ENCODE measurements around the gene MYH13.

MYH13 gene

GRCh38 chr17:10372906-10373305, at the start of gene MYH13:
MYH13 (minus strand) TSS chr17:10373006; CDS start chr17:10364530, 8,476 bp downstream.
- DNase-seq (ENCODE audit: low read depth in 2 of 2): no peak

GRCh38 chr17:10421900-10422542, 49.2 kb upstream of the MYH13 start, which contains the start of gene MYH8:
MYH8 (minus strand) TSS chr17:10421950; CDS start chr17:10420227, 1,723 bp downstream.
- DNase-seq (ENCODE audit: low read depth in 2 of 2): no peak

GRCh38 chr17:10421211-10421610, 48.4 kb upstream of the MYH13 start:
- DNase-seq (ENCODE audit: low read depth in 2 of 2): no peak

- DNase-seq (ENCODE audit: low read depth in 2 of 2): no peak
Observed at GRCh38 chr17:10420811-10421210, 48.0 kb upstream of the MYH13 start.

- no peak for DNase-seq (ENCODE audit: low read depth in 2 of 2)
Observed at GRCh38 chr17:10417431-10417830, 44.6 kb upstream of the MYH13 start.

- no peak for DNase-seq (ENCODE audit: low read depth in 2 of 2)
Observed at GRCh38 chr17:10415161-10415560, 42.4 kb upstream of the MYH13 start.

GRCh38 chr17:10403589-10403988, 30.8 kb upstream of the MYH13 start:
- DNase-seq (ENCODE audit: low read depth in 2 of 2): no peak

GRCh38 chr17:10398352-10398751, 25.5 kb upstream of the MYH13 start:
- no peak for DNase-seq (ENCODE audit: low read depth in 2 of 2)

- no peak for DNase-seq (ENCODE audit: low read depth in 2 of 2)
Observed at GRCh38 chr17:10396524-10397163, 23.8 kb upstream of the MYH13 start.

GRCh38 chr17:10394201-10394887, 21.5 kb upstream of the MYH13 start:
- DNase-seq (ENCODE audit: low read depth in 2 of 2): no peak

GRCh38 chr17:10392880-10393279, 20.1 kb upstream of the MYH13 start:
- DNase-seq (ENCODE audit: low read depth in 2 of 2): no peak

GRCh38 chr17:10385871-10386270, 13.1 kb upstream of the MYH13 start:
- DNase-seq (ENCODE audit: low read depth in 2 of 2): no peak

GRCh38 chr17:10384175-10384574, 11.4 kb upstream of the MYH13 start:
- no peak for DNase-seq (ENCODE audit: low read depth in 2 of 2)

- no peak for DNase-seq (ENCODE audit: low read depth in 2 of 2)
Observed at GRCh38 chr17:10380631-10381408, 8.0 kb upstream of the MYH13 start.

- no peak for DNase-seq (ENCODE audit: low read depth in 2 of 2)
Observed at GRCh38 chr17:10370016-10370608, 2.7 kb downstream of the MYH13 start.

GRCh38 chr17:10369239-10369638, 3.6 kb downstream of the MYH13 start:
- DNase-seq (ENCODE audit: low read depth in 2 of 2): no peak

- no peak for DNase-seq (ENCODE audit: low read depth in 2 of 2)
Observed at GRCh38 chr17:10368561-10368960, 4.2 kb downstream of the MYH13 start.

- DNase-seq (ENCODE audit: low read depth in 2 of 2): no peak
Observed at GRCh38 chr17:10360578-10360977, 12.2 kb downstream of the MYH13 start.

GRCh38 chr17:10357768-10358167, 15.0 kb downstream of the MYH13 start:
- peak; percentile 2 to 6 for DNase-seq (ENCODE audit: low read depth in 2 of 2)

- DNase-seq (ENCODE audit: low read depth in 2 of 2): no peak
Observed at GRCh38 chr17:10354651-10355050, 18.2 kb downstream of the MYH13 start.

- DNase-seq (ENCODE audit: low read depth in 2 of 2): no peak
Observed at GRCh38 chr17:10352893-10353292, 19.9 kb downstream of the MYH13 start.

- no peak for DNase-seq (ENCODE audit: low read depth in 2 of 2)
Observed at GRCh38 chr17:10349403-10349802, 23.4 kb downstream of the MYH13 start.
